Fibroblast of the aortic adventitia (primary cell): ENCODE measurements around the gene SAE1. TPM values are rescaled to one million over a fixed set of nuclear protein-coding genes. Genes with fewer than 3 reads are reported as not detected.

Source experiments
- DNase-seq: peaks from one replicate; pipeline ENCODE4 v3.0.0-alpha.2; 2010; ENCODE audit warnings: low read depth
- H3K4me3 ChIP-seq: 2 replicates; pipeline ENCODE4 v1.5.1; 2011; ENCODE audit warnings: low read depth, mild to moderate bottlenecking, control low read depth, low read length, moderate library complexity
- total RNA-seq: library from RNA; depleted of rRNA; stranded (reverse); fragments of >200 nt; gene quantifications from 2 replicates; pipeline ENCODE4 v1.2.3, GENCODE V29; 2012; ENCODE audit warnings: low replicate concordance
- TF ChIP-seq, protein P1 (sequence below): IDR thresholded peaks from 2 replicates; pipeline ENCODE4 v1.5.1; 2011; ENCODE audit warnings: mild to moderate bottlenecking, low read length, control low read depth, inconsistent platforms; ENCODE audit not compliant: insufficient read depth

The SAE1 gene
- total RNA-seq, 1 donor, result 140 TPM

- no peak for DNase-seq
- no peak overlapping the region for H3K4me3 ChIP-seq
- TF ChIP-seq, protein P1, sequence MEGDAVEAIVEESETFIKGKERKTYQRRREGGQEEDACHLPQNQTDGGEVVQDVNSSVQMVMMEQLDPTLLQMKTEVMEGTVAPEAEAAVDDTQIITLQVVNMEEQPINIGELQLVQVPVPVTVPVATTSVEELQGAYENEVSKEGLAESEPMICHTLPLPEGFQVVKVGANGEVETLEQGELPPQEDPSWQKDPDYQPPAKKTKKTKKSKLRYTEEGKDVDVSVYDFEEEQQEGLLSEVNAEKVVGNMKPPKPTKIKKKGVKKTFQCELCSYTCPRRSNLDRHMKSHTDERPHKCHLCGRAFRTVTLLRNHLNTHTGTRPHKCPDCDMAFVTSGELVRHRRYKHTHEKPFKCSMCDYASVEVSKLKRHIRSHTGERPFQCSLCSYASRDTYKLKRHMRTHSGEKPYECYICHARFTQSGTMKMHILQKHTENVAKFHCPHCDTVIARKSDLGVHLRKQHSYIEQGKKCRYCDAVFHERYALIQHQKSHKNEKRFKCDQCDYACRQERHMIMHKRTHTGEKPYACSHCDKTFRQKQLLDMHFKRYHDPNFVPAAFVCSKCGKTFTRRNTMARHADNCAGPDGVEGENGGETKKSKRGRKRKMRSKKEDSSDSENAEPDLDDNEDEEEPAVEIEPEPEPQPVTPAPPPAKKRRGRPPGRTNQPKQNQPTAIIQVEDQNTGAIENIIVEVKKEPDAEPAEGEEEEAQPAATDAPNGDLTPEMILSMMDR, result no peak
Measured at GRCh38 chr19:47120470-47121067, 10.1 kb upstream of the SAE1 start.

DNA sequence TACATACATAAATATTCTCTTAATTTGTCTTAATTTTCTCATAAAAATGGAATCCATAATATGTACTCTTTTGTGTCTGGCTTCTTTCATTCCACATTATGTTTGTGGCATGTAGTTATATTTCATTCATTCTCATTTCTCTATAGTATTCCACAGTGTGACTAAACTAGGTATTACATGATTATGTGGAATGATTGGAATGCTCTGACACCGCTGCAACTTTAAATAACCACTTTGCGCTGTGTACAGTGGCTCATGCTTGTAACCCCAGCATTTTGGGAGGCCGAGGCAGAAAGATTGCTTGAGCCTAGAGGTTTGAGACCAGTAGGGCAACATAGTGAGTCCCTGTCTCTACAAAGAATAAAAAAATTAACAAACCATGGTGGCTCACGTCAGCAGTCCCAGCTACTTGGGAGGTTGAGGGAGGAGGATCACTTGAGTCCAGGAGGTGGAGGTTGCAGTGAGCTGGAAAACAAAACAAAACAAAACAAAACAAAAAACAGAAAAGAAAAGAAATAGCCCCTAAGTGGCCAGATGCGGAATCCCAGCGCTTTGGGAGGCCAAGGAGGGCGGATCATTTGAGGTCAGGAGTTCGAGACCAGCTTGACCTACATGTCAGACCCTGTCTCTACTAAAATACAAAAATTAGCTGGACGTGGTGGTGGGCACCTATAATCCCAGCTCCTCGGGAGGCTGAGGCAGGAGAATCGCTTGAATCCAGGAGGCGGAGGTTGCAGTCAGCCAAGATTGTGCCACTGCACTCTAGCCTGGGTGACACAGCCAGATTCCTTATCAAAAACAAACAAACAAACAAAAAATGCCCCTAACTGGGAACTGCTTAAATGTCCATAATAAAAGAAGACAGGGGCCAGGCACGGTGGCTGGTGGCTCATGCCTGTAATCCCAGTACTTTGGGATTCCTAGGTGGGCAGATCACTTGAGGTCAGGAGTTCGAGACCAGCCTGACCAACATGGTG is 8.0 kb upstream of the SAE1 start:
- TF ChIP-seq, protein P1, result no peak
- H3K4me3 ChIP-seq, result no peak overlapping the region
- DNase-seq, result peak; percentile 81

DNA sequence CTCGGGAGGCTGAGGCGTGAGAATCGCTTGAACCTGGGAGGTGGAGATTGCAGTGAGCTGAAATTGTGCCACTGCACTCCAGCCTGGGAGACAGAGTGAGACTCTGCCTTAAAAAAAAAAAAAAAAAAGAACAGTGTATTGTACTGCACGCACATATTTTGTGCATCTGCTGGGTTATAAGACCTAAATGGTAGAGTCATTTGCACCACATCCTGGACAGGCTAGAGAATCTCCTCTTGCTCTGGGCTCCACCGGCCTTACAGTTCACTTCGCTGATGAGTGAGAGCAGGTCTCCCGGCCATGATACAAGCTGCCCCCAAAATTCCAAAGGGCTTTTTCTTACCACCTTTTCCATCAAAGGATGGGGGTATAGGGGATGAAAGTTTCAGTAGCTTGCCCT is 7.2 kb upstream of the SAE1 start:
- no peak for DNase-seq
- TF ChIP-seq, protein P1, result no peak

DNA sequence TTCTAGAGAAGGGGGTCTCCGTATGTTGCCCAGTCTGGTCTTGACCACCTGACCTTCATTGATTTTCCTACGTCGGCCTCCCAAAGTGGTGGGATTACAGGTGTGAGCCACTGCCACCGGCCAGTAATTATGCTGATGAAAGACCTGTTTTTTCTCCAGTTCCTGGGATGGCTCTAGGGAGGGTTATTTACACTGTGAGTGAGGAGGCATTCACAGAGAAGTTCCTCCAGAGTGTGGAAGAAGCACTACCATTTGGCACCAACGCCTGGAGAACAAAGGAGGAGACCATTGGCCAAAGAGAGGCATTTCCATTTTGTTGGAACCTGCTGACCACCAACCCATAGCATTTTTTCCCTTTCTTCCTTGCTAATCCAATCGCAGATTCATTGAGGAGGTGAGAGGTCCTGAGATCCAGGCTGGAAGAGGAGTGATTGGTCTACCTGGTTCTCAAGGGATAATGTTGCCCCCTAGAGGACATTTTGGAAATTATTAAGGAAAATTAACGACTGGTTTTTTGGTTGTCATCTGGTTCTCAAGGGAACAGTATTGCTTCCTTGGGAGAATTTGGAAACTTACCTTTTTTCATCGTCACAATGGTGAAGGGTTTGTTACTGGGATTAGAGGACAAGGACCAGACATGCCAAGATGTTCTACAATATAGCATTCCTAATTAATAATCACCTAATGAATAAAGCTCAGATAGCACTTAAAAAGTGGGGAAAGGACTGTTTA is 5.5 kb upstream of the SAE1 start:
- DNase-seq, result peak; percentile 88
- TF ChIP-seq, protein P1, result peak; percentile 58

More for the DNA sequence above, 7.2 kb upstream of the SAE1 start:
- no peak overlapping the region for H3K4me3 ChIP-seq

DNA sequence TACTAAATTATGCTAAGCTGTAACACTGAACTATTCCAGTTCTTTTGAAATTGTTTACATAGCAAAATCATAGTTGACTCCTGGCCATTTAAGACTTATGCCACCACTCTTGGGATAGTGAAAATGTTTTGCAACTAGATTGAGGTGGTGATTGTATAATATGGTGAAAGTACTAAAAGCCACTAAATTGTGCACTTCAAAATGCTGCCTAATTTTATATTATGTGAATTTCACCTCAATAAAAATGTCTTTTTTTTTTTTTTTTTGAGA is 5.0 kb upstream of the SAE1 start:
- no peak for DNase-seq
- H3K4me3 ChIP-seq, result no peak overlapping the region
- TF ChIP-seq, protein P1, result no peak

More for the DNA sequence above, 5.5 kb upstream of the SAE1 start:
- H3K4me3 ChIP-seq, result no peak overlapping the region

- no peak overlapping the region for H3K4me3 ChIP-seq
- TF ChIP-seq, protein P1, result no peak
- DNase-seq, result no peak
Measured at GRCh38 chr19:47129579-47129978, 1.1 kb upstream of the SAE1 start.
